Fibroblast of lung (primary cell): ENCODE measurements around the gene RENBP. TPM values are rescaled to one million over a fixed set of nuclear protein-coding genes. Genes with fewer than 3 reads are reported as not detected.

Experiments
- DNase-seq, 2 donors: peaks; one replicate each; pipeline versions ENCODE4 v3.0.0 to v3.0.0-alpha.2; 2010; ENCODE audit warnings: low read depth in 2 of 2
- H2AFZ ChIP-seq: 2 replicates; pipeline ENCODE4 v1.5.1; 2012; ENCODE audit warnings: low read length, control low read depth, inconsistent platforms
- H3K27ac ChIP-seq: 2 replicates; pipeline ENCODE4 v1.5.1; 2011; ENCODE audit warnings: low read length, control low read depth; ENCODE audit not compliant: insufficient read depth
- H3K27me3 ChIP-seq: 2 replicates; pipeline ENCODE4 v1.5.1; 2011; ENCODE audit warnings: mild to moderate bottlenecking, low read length; ENCODE audit not compliant: control insufficient read depth, insufficient read depth
- H3K36me3 ChIP-seq: 2 replicates; pipeline ENCODE4 v1.5.1; 2011; ENCODE audit warnings: low read length; ENCODE audit not compliant: control insufficient read depth, insufficient read depth
- H3K4me1 ChIP-seq: 2 replicates; pipeline ENCODE4 v1.5.1; 2011; ENCODE audit warnings: low read length; ENCODE audit not compliant: control insufficient read depth, insufficient read depth; ENCODE audit errors: extremely low read depth
- H3K4me2 ChIP-seq: 2 replicates; pipeline ENCODE4 v1.5.1; 2011; ENCODE audit warnings: low read length, control low read depth; ENCODE audit not compliant: insufficient read depth; ENCODE audit errors: extremely low read depth
- H3K4me3 ChIP-seq, 4 experiments: fragments of 200-600 bp in 1 of 4; sonication (generic) in 1 of 4; replicated peaks in 1 of 4; 2 replicates each; pipeline ENCODE4 v1.5.1; 2011 to 2016; ENCODE audit warnings: low read length in 4 of 4, low read depth in 3 of 4, mild to moderate bottlenecking in 3 of 4, control low read depth in 2 of 4, inconsistent platforms in 1 of 4, mixed read lengths in 1 of 4; ENCODE audit not compliant: insufficient read depth in 1 of 4; ENCODE audit errors: control extremely low read depth in 1 of 4
- H3K79me2 ChIP-seq: 2 replicates; pipeline ENCODE4 v1.5.1; 2012; ENCODE audit warnings: mild to moderate bottlenecking, low read length, inconsistent platforms; ENCODE audit not compliant: control insufficient read depth, insufficient read depth
- H3K9ac ChIP-seq: 2 replicates; pipeline ENCODE4 v1.5.1; 2011; ENCODE audit warnings: mild to moderate bottlenecking, low read length, control low read depth; ENCODE audit not compliant: insufficient read depth
- H3K9me3 ChIP-seq: 2 replicates; pipeline ENCODE4 v1.5.1; 2012; ENCODE audit warnings: low read depth, low read length; ENCODE audit not compliant: control insufficient read depth, insufficient read depth
- H4K20me1 ChIP-seq: 2 replicates; pipeline ENCODE4 v1.5.1; 2011; ENCODE audit warnings: low read length; ENCODE audit not compliant: control insufficient read depth, insufficient read depth; ENCODE audit errors: extremely low read depth
- EZH2 ChIP-seq: IDR thresholded peaks from 2 replicates; pipeline ENCODE4 v1.5.1; 2012; ENCODE audit warnings: low read length, control low read depth, mild to moderate bottlenecking; ENCODE audit errors: missing control alignments
- polyA plus RNA-seq, 2 donors: library from polyadenylated mRNA; depleted of rRNA in 1 of 2; stranded (reverse) in 1 of 2; unstranded in 1 of 2; fragments of >200 nt; gene quantifications; 2 replicates each; pipeline ENCODE4 v1.2.1, GENCODE V29; 2011 to 2012; ENCODE audit warnings: missing spikeins in 1 of 2
- total RNA-seq: library from RNA; depleted of rRNA; stranded (reverse); fragments of >200 nt; gene quantifications from 2 replicates; pipeline ENCODE4 v1.2.1, GENCODE V29; 2014
- TF ChIP-seq, protein P1 (sequence below), 2 donors: IDR thresholded peaks in 1 of 2; conservative IDR thresholded peaks in 1 of 2; 1 replicate in 1 of 2; 2 replicates in 1 of 2; pipeline ENCODE4 v1.5.1; 2011 to 2012; ENCODE audit warnings: low read length in 2 of 2, control low read depth in 1 of 2, inconsistent platforms in 1 of 2, low read depth in 1 of 2, mild to moderate bottlenecking in 1 of 2

RENBP gene
- total and polyA plus RNA-seq, 2 donors (not counting 1 experiment from before 2014, with no cell fraction given): 0.92 to 8.8 TPM

DNA sequence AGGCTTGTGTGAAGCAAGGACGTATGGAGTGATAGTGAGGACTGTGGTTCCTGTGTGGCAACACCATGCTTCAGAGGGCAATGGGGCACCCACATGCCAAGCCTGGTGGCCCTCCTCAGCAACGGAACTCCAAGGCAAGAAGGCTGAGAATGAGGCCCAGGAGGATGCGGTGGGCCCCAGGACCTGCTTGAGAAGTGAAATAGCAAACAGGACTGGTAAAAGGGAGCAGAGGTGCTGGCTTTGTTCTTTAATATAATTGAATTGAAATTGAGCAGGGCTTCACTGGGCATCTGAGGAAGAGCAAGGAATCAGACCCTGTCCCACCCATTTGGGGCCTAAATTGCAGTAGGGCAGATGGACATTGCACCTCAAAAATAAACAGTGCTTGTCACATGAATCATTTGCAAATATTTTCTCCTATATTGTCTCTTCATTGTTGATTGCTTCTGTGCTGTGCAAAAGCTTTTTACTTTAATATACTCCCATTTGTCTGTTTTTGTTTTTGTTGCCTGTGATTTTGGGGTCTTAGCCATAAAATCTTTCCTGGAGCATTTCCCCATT lies 30.4 kb upstream of the RENBP start:
- Histone ChIP-seq H3K27me3 (no peaks in the 10 kb centered on the region), H3K9ac (no peak overlapping the region), H4K20me1 (no peaks in the 10 kb centered on the region), H3K27ac (no peak overlapping the region), H3K79me2 (peaks cover 21% of the 10 kb centered on the region), H2AFZ (no peak overlapping the region), H3K4me1 (peaks cover 4% of the 10 kb centered on the region), H3K4me3 (no peak overlapping the region), H3K4me2 (no peak overlapping the region), H3K9me3 (no peaks in the 10 kb centered on the region), H3K36me3 (no peaks in the 10 kb centered on the region)
- no peak for TF ChIP-seq EZH2
- TF ChIP-seq, protein P1, sequence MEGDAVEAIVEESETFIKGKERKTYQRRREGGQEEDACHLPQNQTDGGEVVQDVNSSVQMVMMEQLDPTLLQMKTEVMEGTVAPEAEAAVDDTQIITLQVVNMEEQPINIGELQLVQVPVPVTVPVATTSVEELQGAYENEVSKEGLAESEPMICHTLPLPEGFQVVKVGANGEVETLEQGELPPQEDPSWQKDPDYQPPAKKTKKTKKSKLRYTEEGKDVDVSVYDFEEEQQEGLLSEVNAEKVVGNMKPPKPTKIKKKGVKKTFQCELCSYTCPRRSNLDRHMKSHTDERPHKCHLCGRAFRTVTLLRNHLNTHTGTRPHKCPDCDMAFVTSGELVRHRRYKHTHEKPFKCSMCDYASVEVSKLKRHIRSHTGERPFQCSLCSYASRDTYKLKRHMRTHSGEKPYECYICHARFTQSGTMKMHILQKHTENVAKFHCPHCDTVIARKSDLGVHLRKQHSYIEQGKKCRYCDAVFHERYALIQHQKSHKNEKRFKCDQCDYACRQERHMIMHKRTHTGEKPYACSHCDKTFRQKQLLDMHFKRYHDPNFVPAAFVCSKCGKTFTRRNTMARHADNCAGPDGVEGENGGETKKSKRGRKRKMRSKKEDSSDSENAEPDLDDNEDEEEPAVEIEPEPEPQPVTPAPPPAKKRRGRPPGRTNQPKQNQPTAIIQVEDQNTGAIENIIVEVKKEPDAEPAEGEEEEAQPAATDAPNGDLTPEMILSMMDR (conservative IDR thresholded peaks at IDR 0.05 in 1 of 2, IDR thresholded peaks at IDR 0.05 in 1 of 2; ENCODE audit: low read depth in 1 of 2, low read length in 2 of 2): no peak
- no peak for DNase-seq

DNA sequence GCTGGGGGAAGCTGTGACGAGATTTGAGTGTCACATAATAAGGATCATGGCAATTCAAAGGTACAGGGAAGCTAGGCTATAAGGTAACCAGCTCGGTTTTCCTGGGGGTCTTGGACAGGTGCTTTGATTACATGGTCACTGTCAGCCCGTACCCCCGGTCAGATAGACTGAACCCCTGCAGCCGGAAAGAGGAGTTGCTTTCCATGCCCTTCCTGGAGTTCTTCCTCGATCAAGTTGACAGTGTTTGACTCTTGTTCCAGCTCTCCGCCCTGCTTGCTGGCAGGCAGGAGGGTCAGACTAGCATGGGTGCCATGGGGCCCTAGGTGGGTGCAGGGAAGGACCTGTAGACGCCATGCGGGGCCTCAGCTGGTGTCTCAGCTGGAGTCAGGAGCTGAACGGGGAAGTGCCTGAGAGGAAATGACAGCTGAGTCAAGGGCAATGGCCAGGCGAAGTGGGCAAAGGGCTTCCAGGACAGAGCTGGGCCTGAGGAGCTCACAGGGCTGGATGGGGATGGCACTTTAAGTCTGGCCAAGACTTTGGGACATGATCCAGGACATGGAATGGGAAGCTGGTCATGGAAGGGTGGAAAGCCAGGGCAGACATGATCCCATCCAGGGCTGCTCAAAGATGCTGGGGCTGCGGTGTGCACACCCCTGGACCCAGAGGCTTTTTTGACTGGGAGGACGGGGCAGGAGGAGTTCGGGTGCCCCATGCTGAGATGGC lies 29.7 kb upstream of the RENBP start:
- peak overlapping the region; percentile 96 for H3K4me2 ChIP-seq
- no peaks in the 10 kb centered on the region for H3K9me3 ChIP-seq
- H3K27me3 ChIP-seq: no peaks in the 10 kb centered on the region
- no peak overlapping the region for H2AFZ ChIP-seq
- no peak overlapping the region for H3K27ac ChIP-seq
- H3K9ac ChIP-seq: no peak overlapping the region
- no peaks in the 10 kb centered on the region for H3K36me3 ChIP-seq
- H4K20me1 ChIP-seq: no peaks in the 10 kb centered on the region
- peaks cover 4% of the 10 kb centered on the region for H3K4me1 ChIP-seq
- H3K79me2 ChIP-seq: peaks cover 27% of the 10 kb centered on the region
- DNase-seq: no peak
- H3K4me3 ChIP-seq: peak overlapping the region in 3 of 4 experiments; percentile 2 to 64 (median 8)
- TF ChIP-seq EZH2: no peak
- TF ChIP-seq, protein P1 (conservative IDR thresholded peaks at IDR 0.05 in 1 of 2, IDR thresholded peaks at IDR 0.05 in 1 of 2; ENCODE audit: low read depth in 1 of 2, low read length in 2 of 2): no peak

DNA sequence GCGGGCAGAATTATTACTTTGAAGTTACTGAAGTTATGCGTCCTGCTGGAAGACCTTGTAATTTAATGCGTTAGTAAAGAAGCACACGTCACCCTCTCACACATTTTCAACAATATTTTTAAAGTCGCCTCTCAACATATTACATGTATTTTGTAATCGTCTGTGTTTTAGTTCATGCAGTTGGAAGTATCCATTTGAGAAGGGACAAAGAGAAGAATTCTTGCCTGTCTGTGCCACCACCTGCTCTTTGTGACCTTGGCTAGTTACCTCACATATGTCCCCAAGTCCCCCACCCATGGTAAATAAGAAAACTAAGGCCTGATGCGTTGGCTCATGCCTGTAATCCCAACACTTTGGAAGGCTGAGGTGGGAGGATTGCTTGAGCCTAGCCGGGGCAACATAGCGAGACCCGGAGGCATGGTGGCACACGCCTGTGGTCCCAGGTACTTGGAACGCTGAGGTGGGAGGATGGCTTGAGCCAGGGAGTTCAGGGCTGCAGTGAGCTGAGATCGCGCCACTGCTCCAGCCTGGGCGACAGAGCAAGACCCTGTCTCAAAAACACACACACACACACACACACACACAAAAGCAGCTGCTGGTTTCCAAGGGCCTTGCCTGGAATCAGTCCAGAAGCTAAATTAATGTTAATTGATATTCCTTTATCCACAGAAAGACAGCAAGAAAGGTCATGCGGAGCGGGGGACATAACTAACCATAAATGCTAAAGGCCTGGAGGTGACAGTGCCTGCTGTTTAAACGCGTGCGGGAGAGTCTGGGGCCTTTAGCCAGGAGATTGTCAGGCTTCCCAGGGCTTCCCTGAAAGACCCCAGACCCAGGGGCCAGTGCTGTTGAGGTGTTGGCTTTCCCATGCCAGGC lies 28.9 kb upstream of the RENBP start:
- H3K9ac ChIP-seq: peak overlapping the region; percentile 98
- peak overlapping the region; percentile 44 to 84 (median 55) for H3K4me3 ChIP-seq
- TF ChIP-seq EZH2: no peak
- TF ChIP-seq, protein P1 (conservative IDR thresholded peaks at IDR 0.05 in 1 of 2, IDR thresholded peaks at IDR 0.05 in 1 of 2; ENCODE audit: low read depth in 1 of 2, low read length in 2 of 2): no peak
- peak overlapping the region; percentile 96 for H3K4me2 ChIP-seq
- H3K9me3 ChIP-seq: no peaks in the 10 kb centered on the region
- H3K79me2 ChIP-seq: peaks cover 35% of the 10 kb centered on the region
- H2AFZ ChIP-seq: no peak overlapping the region
- peaks cover 7% of the 10 kb centered on the region for H3K4me1 ChIP-seq
- no peak for DNase-seq
- no peaks in the 10 kb centered on the region for H3K27me3 ChIP-seq
- no peaks in the 10 kb centered on the region for H4K20me1 ChIP-seq
- no peaks in the 10 kb centered on the region for H3K36me3 ChIP-seq
- peak overlapping the region; percentile 63 for H3K27ac ChIP-seq
